Epidermal melanocyte (primary cell): ENCODE measurements around the gene SMAD6.

Experiments used
- DNase-seq: peaks from one replicate; pipeline ENCODE4 v3.0.0; 2011; ENCODE audit warnings: low spot score; ENCODE audit not compliant: insufficient read length

The SMAD6 gene

DNA sequence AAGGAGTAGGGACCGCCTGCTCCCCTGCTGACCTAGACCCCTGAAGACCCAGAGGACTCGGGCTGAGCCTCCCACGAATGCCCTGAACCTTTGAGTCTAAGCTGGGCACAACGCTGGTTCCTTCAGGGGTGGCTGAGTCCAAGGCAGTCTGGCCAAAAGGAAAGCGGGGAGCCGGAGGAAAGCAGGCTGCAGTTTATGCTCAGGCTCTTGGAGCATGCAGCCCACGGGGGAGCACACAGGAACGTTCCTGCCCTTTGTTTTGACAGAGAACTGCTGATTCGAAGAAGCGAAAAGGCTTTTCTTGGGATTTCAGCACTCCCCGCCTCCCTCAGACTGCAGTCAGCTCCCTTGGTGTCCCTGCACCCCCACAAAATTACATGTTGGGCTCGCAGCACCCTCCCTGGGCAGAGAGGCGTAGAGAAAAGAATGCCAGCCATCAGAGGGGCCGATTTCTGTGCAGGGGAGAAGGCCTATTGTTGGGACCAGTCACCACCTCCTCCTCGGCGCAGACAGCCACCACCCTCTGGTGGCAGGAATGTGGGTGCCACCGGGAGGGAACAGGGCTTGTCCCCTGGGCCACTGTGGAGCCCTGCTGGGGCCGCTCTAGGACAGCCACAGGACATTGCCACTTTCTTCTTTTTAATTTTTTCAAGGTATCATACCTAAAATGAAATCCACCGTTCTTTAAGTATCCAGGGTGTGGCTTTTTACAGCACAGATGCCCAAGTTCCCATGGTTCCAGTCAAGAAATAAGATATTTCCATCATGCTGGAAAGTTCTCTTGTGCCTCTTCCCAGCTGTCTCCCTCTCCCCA, 72.2 kb downstream of the SMAD6 start:
- DNase-seq: peak; percentile 97

DNA sequence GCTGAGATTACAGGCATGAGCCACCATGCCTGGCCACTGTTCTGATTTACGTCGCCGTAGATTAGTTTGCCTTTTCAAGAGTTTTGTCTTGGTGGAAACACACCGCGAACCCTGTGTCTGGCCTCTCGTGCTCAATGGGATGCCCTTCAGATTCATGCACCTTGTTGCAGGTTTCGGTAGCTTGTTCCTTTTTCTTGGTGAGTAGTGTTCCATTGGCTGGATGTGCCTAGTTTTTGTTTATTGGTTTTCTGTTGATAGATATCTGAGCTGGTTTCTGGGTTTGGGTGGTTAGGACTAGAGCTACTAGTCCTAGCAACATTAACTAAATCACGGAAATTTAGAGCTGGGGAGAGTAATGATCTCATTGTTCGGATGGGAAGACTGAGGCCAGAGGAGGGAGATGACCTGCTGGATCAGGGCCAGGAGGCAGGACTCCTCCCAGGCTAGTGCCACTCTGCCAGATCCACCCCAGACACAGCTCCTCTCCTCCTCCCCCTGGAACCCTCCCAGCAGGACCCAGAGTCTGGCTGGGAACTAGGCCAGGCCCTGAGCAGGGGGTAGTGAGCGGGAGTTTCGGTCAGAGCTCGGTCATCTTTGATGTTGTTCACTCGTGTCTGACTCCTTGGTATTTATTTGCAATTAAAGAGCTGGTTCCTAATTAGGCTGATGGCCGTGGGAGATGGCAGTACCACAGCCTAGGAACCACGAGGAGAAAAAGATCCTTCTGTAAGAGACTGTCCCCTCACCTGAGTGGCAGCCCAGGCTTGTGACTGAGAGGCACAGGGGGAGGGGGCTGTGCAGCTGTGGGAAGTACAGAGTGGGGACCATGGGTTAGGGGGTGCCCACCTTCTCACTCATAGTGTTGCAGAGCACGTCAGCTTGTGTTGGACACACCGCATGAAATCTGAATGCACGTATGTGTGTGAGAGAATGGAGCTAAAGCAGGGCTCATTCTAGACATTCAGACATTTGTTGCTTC, 73.4 kb downstream of the SMAD6 start:
- no peak for DNase-seq

DNA sequence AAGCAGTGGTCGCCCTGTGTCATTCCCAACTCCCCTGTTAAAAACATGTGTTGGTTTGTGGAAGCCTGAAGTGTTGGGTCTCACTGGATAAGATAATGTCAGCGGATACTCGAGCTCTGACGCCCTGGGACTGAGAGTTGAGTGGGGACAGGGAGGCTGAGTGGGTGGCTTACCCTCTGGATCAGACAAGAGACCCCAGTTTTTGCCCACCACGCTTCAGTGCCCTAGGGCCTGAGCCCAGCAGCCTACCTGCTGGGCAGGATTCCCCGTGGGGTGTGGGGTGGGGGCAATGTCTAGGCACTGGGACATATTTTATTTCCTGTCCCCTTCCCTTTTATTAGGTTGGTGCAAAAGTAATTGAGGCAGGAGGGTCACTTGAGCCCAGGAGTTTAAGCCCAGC, 75.0 kb downstream of the SMAD6 start:
- no peak for DNase-seq

DNA sequence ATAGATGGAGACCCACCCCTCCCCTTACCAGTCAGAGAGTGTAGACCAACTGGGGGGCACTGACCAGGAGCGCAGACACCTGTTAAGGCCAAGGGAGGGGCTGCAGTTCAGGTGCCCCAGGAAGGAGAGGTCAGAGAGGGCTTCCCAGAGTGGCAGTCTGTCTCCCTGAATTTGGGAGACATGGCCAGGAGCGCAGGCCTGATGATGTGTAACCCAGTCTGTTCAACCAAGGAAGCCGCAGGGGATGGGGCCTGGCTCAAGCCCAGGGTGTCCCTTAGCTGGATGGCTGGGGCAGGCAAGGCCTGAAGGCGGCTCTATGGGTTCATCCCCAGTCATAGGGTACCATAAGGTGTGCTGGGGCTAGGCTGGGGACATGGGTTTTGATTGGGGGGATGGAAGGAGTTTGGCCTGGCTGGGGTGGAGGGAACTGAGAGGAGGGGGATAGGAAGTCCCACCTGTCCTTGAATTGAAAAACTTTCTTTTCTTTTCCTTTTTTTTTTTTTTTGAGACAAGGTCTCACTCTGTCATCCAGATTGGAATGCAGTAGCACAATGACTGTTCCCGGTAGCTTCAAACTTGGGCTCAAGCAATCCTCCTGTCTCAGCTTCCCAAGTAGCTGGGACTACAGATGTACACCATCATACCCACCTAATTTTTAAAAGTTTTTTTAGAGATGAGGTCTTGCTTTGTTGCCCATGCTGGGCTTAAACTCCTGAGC, 75.7 kb downstream of the SMAD6 start:
- DNase-seq: no peak

DNA sequence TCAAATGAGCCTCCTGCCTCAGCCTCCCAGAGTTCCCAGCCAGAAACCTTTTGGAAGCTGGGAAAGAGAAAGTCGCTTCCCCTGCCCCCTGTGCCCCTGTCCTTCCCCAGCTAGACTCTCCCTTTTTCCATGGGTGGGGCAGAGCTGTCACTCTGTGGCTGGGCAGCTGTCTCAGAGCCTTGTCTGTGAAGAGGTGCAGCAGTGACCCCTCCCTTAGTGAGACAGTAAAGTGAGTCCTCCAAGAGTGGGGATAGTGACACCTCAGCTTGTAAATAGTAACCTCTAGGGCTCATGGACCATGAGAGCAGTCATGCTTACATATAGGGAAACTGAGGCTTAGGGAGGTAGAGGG, 76.3 kb downstream of the SMAD6 start:
- no peak for DNase-seq

DNA sequence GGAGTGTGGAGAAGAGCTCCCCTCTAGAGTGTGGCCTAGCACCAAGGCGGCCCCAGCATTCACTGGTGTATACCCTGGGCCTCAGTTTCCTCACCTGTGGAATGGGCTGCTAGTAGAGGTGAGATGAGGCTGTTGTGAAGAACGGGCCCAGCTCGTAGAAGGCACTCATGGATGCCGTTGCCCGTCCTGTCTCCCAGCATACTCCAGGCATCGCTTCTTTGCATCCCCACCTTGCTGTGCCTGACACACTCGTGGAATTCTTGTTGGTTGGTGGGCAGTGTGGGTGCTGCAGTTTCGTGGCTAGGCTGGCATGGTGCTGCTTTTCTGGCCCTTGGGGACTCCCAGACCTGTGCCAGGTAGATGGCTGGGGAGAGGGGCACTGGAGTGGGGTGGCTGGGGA, 76.7 kb downstream of the SMAD6 start:
- DNase-seq: no peak

DNA sequence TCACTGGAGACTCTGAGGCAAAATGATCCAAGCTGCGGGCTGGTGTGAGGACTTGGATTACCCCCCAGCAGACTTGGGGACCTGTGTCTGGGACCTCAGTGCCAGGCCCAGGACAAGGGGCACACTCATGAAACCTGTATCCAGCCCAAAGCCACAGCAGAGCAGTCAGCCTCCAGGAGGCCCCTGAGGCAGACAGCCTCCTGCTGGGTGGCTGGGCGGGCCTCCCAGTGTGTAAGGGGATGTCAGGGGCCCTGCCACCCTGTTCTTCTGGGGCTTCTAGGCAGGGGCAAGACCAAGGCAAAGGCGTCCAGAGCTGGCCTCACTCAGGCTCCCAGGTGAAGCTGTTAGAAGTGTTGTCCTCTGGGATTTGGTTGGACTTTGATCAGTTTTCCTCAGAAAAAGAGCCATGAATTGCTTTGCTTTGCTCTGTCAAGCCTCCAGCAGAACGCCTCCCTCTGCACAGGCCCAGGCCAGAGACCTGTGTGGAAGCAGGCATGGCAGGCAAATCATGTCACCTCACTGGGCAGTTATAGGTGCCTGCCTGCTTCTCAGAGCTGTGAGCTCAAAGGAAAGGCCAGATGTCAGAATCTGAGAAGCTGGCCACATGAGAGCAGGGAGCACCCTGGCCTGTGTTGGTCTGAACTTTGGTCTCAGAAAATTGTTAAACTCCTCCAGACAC, 77.4 kb downstream of the SMAD6 start:
- DNase-seq: no peak

DNA sequence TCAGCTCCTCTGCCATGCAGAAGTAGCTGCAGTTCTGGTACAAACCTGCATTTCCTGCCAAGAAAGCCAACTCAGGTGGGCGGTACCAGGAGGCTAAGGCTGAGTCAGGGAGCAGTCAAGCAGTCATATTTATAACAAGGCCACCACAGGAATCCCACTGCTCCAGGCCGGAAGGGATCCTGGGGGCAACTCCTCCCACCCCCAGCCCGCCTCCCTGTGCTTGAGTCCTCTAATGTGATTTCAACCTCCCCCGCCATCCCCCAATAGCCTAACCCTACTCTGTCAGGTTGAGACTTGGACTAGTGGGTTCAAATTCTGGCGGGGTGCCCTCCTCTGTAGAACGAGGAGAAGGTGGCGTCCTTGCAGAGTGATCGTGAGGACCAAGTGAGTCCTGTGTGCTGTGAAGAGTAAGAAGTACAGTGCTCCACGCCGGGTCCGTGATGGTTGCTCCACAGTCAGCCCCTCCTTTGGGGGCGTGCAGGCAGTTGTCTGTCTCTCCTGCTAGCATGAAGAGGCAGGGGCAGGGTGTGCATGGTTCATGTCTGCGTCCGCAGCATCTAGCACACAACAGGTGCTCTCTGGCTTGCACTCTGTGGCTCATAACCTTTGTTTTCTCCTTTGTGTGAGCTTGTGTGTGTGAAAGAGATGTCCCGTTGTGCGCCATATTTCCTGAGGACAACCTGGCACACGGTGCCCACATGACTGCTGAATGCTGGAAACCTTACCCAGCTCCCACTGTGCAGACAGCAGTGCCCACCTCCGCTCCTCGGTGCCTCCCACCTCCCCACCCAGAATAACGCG, 78.3 kb downstream of the SMAD6 start:
- no peak for DNase-seq

DNA sequence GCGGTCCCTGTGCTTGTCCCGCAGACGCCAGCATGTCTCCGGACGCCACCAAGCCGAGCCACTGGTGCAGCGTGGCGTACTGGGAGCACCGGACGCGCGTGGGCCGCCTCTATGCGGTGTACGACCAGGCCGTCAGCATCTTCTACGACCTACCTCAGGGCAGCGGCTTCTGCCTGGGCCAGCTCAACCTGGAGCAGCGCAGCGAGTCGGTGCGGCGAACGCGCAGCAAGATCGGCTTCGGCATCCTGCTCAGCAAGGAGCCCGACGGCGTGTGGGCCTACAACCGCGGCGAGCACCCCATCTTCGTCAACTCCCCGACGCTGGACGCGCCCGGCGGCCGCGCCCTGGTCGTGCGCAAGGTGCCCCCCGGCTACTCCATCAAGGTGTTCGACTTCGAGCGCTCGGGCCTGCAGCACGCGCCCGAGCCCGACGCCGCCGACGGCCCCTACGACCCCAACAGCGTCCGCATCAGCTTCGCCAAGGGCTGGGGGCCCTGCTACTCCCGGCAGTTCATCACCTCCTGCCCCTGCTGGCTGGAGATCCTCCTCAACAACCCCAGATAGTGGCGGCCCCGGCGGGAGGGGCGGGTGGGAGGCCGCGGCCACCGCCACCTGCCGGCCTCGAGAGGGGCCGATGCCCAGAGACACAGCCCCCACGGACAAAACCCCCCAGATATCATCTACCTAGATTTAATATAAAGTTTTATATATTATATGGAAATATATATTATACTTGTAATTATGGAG, 79.1 kb downstream of the SMAD6 start:
- DNase-seq: no peak

DNA sequence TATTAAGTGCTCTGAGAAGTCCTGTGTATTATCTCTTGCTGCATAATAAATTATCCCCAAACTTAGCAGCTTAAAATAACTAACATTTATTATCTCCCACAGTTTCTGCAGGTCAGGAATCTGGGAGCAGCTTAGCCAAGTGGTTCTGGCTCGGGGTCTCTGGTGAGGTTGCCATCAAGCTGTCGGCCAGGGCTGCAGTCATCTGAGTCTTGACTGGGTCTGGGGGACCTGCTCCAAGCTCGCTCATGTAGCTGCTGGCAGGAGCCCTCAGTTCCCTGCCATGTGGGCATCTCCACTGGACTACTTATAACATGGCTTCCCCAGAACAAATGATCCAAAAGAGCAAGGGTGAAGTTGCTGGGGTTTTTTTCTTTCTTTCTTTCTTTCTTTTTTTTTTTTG, 80.7 kb downstream of the SMAD6 start:
- no peak for DNase-seq

DNA sequence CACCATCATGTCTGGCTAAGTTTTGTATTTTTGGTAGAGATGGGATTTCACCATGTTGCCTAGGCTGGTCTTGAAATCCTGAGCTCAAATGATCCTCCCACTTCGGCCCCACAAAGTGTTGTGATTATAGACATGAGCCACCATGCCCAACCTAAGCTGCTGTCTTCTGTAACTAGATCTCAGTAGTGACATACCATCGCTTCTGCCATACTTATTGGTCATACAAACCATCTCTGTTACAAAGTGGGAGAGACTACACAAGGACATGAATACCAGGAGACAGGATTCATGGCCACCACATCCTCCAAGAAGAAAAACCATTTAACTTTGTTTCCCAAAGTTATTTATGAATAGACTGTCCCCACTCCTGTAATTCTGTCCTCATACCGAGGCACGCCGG, 81.3 kb downstream of the SMAD6 start:
- DNase-seq: no peak

DNA sequence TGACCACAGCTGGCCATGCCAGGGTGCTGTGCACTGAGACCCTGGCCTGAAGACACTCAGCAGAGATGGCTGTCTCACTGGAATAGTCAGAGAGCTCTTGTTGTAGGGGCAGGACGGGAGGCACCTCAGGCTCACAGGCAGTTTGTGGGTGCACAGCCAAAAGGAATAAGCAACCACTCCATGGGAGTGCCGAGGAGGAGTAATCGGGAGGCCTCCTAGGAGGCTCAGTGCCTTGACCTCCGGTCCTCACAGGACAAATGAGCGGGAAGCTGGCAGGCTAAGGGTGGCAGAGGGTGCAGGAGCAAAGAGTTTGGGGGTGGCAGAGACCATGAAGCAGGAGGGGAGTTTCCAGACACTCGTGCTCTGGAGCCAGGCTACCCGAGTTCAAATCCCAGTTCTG, 81.7 kb downstream of the SMAD6 start:
- no peak for DNase-seq

DNA sequence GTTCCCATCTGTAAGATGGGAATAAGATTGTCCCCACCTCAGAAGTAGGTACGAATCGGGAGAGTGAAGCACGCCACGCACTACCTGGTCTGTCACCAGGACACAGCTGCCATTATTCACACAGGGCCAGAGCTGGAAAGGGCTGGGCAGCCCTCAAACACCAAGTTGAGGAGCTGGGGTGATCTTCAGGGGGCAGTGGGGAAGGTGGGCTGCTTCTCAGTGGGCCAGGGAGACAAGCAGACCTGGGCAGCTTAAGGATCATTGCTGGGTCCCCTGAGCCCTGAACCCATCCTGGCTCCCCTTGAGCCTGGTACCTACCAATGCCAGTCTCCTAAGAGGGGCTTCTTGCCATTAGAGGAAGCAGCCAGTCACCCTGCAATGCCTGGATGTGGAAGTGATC, 82.1 kb downstream of the SMAD6 start:
- DNase-seq: no peak

DNA sequence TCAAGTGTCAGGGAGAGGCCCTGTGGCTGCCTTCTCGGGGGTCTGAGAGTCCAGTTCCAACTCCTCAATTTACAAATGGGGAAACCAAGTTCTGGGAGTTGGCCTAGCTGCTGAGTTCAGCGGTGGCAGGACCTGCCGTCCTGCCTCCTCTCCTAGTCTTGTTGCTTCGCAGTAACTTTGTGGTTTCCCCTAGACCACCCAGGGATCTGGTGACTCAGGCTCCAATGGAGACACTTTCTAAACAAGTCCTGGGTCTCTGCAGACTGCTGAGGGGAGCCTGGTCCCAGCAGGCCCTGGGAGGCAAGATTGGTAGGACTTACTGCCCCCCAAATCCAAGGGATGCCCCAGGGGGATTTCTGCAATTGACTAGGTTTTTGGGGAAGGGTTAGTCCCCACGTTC, 83.6 kb downstream of the SMAD6 start:
- no peak for DNase-seq

DNA sequence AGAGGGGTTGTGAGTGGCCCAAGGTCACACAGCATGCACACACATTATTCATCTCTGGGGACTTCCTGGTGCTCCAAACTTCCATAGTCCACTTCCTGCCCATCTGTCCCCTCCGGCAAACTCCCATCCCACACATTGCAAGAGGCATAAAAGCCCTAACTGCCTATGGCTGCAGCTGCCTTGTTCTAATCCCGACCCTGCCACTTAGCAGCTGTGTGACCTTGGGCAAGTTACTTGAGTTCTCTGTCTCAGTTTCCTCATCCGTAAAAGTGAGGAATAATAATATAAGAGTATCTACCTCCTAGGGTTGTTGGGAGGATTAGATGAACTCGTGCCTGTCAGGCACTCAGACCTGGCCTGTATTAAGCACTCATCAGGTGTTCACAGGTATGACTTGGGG, 84.2 kb downstream of the SMAD6 start:
- no peak for DNase-seq

DNA sequence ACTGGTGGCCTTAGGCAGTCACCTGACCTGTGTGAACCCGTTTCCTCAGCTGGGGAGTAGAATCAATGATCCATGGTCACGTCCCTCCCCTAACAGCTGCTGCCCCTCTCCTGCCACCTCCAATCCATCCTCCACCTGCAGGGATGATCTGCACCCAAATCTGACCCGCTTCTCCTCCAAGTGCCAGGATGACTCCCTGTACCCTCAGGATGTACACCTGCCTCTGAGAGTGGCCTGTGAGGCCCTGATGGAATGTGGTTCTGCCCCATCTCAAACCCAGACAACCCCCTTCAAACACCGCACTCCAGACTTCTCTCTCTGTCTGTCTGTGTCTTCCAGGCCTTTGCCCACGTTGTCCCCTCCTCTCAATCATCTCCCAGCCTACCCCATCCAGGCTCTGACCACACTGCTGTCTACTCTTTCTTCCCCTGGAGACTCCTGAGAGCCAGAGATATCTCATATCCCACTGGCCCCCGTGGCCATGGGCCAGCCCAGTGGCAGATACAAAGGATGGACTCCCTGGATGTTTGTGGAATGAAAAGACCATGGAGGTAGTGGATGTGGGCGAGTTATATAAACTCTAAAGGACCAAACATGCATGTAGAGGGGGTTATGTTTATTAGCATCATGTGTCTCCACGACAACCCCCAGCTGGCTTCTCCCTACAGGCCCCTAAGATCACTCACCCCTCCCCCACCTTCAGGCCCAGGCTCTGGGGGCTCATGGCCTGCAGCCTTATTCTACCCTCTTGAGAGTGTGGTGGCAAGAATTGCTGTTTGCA, 84.9 kb downstream of the SMAD6 start:
- no peak for DNase-seq

DNA sequence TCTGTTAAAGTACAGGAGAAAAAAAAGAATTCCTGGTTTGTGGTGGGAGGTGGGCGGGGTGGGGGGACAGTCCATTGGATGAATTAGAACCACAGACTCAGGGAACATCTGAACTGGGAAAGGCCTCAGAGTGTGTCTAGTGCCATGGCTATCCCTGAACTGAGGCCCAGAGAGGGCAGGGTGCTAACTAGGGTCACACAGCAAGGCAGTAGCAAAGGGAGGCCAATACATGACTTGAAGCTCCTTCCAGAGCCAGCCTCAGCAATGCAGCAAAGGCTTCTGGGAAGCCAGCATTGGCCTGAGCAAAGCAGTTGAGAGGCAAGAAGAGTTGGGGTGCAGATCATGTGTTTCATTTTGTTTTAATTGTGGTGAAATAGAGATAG, 85.4 kb downstream of the SMAD6 start:
- DNase-seq: no peak

DNA sequence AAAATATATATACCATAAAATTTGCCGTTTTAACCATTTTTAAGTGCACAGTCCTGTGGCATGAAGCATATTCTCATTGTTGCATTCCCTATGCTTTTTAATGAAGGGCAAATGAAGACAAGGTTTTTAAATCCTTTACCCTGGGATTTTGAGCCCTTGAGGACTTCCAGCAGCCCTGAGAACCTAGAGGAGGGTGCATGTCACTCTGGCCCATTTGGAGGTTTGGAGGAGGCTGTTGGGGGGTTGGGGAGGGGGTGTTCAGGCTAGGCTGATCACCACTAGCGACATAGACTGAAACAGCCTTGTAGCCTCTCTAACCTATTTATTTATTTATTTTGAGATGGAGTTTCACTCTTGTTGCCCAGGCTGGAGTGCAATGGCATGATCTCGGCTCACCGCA, 86.0 kb downstream of the SMAD6 start:
- no peak for DNase-seq
